Measurements from ENCODE around the gene MLLT10.
"Not testable (repeated sequence)": the region's sequence is repeated elsewhere in the genome, so short reads cannot be mapped to it uniquely, and the experiment has no call there.

MLLT10 gene

GRCh38 chr10:21587391-21587790 lies 53.4 kb downstream of the MLLT10 start:
- DNase-seq, result no peak

- not testable (repeated sequence) for DNase-seq
These were observed 54.1 kb downstream of the MLLT10 start for GRCh38 chr10:21588159-21588558.

GRCh38 chr10:21593986-21594385 lies 60.0 kb downstream of the MLLT10 start:
- no peak for DNase-seq

- DNase-seq, result peak; percentile 35
These were observed 65.5 kb downstream of the MLLT10 start for GRCh38 chr10:21599582-21599981.

GRCh38 chr10:21600804-21601433 lies 66.9 kb downstream of the MLLT10 start:
- no peak for DNase-seq

GRCh38 chr10:21602313-21602712 lies 68.3 kb downstream of the MLLT10 start:
- no peak for DNase-seq

- no peak for DNase-seq
These were observed 69.7 kb downstream of the MLLT10 start for GRCh38 chr10:21603721-21604120.

- peak; percentile 73 for DNase-seq
These were observed 70.6 kb downstream of the MLLT10 start for GRCh38 chr10:21604651-21605050.

- DNase-seq, result no peak
These were observed 73.9 kb downstream of the MLLT10 start for GRCh38 chr10:21607907-21608306.

- DNase-seq, result no peak
These were observed 80.0 kb downstream of the MLLT10 start for GRCh38 chr10:21614000-21614399.

- DNase-seq, result peak; percentile 56
These were observed 83.2 kb downstream of the MLLT10 start for GRCh38 chr10:21617267-21617666.

GRCh38 chr10:21623291-21623690 lies 89.3 kb downstream of the MLLT10 start:
- no peak for DNase-seq

GRCh38 chr10:21624421-21624820 lies 90.4 kb downstream of the MLLT10 start:
- DNase-seq, result not testable (repeated sequence)

- DNase-seq, result peak; percentile 33
These were observed 90.9 kb downstream of the MLLT10 start for GRCh38 chr10:21624951-21625350.

GRCh38 chr10:21625623-21626229 lies 91.7 kb downstream of the MLLT10 start:
- no peak for DNase-seq

- DNase-seq, result no peak
These were observed 92.6 kb downstream of the MLLT10 start for GRCh38 chr10:21626457-21627161.

- no peak for DNase-seq
These were observed 93.3 kb downstream of the MLLT10 start for GRCh38 chr10:21627331-21627730.

- no peak for DNase-seq
These were observed 94.0 kb downstream of the MLLT10 start for GRCh38 chr10:21628023-21628422.

- not testable (repeated sequence) for DNase-seq
These were observed 94.6 kb downstream of the MLLT10 start for GRCh38 chr10:21628645-21629044.

GRCh38 chr10:21634599-21635365 lies 100.8 kb downstream of the MLLT10 start:
- no peak for DNase-seq

GRCh38 chr10:21637795-21638194 lies 103.8 kb downstream of the MLLT10 start:
- DNase-seq, result no peak

- DNase-seq, result no peak
These were observed 104.6 kb downstream of the MLLT10 start for GRCh38 chr10:21638681-21639080.

GRCh38 chr10:21648040-21648439 lies 114.0 kb downstream of the MLLT10 start:
- DNase-seq, result no peak
